HG02973 (cell line): ENCODE measurements around the gene EIF3F.

Source experiments
- ATAC-seq: cut with Tn5 transposase; IDR thresholded peaks from one replicate; pipeline ENCODE4 v1.9.1; 2021; ENCODE audit warnings: moderate library complexity; ENCODE audit not compliant: unreplicated experiment

The EIF3F gene

GRCh38 chr11:8036002-8036802 is 49.1 kb downstream of the EIF3F start:
- no peak for ATAC-seq

GRCh38 chr11:8036986-8037385 is 49.8 kb downstream of the EIF3F start:
- ATAC-seq = no peak

- no peak for ATAC-seq
These were observed 51.3 kb downstream of the EIF3F start for GRCh38 chr11:8038393-8038792.

- no peak for ATAC-seq
These were observed 51.8 kb downstream of the EIF3F start for GRCh38 chr11:8038811-8039529.

GRCh38 chr11:8039530-8040260 is 52.6 kb downstream of the EIF3F start:
- ATAC-seq = no peak

- no peak for ATAC-seq
These were observed 53.3 kb downstream of the EIF3F start for GRCh38 chr11:8040261-8040920.

GRCh38 chr11:8040921-8041285 is 53.8 kb downstream of the EIF3F start:
- no peak for ATAC-seq

GRCh38 chr11:8041576-8041975 is 54.4 kb downstream of the EIF3F start:
- no peak for ATAC-seq

- no peak for ATAC-seq
These were observed 56.6 kb downstream of the EIF3F start for GRCh38 chr11:8043756-8044155.

- no peak for ATAC-seq
These were observed 58.7 kb downstream of the EIF3F start for GRCh38 chr11:8045839-8046238.

- no peak for ATAC-seq
These were observed 60.2 kb downstream of the EIF3F start for GRCh38 chr11:8047382-8047781.

- ATAC-seq = no peak
These were observed 61.9 kb downstream of the EIF3F start for GRCh38 chr11:8049084-8049483.
